H1 (cell line): ENCODE data around the gene RGS3.

Experiments used
- BACH1 ChIP-seq: IDR thresholded peaks from 2 replicates; pipeline ENCODE4 v1.6.1; 2012; ENCODE audit warnings: low read length, improper control_type of control experiment
- CEBPB ChIP-seq: IDR thresholded peaks from 2 replicates; pipeline ENCODE4 v1.6.1; 2012; ENCODE audit warnings: low read depth, low read length
- CREB1 ChIP-seq: IDR thresholded peaks from 2 replicates; pipeline ENCODE4 v1.6.1; 2012; ENCODE audit warnings: inconsistent platforms
- CTCF ChIP-seq, 3 experiments: IDR thresholded peaks; 1 replicate in 2 of 3; 2 replicates in 1 of 3; pipeline versions ENCODE4 v1.5.1 to v1.6.1; 2011; ENCODE audit warnings: low read length in 3 of 3, mild to moderate bottlenecking in 3 of 3, inconsistent platforms in 2 of 3, low read depth in 1 of 3, moderate library complexity in 1 of 3; ENCODE audit not compliant: insufficient read depth in 1 of 3; ENCODE audit errors: control extremely low read depth in 1 of 3
- USF2 ChIP-seq: IDR thresholded peaks from 2 replicates; pipeline ENCODE4 v1.6.1; 2011; ENCODE audit warnings: low read length, improper control_type of control experiment

GRCh38 chr9:113501852-113502251 is 38.3 kb downstream of the RGS3 start:
- TF ChIP-seq BACH1 (no peak), CTCF (IDR thresholded peaks at IDR 0.05; ENCODE audit: control extremely low read depth in 1 of 3, insufficient read depth in 1 of 3, low read depth in 1 of 3, low read length in 3 of 3) (no peak), CREB1 (no peak), CEBPB (no peak), USF2 (no peak)
